D341Med (cell line): ENCODE data around the gene FRYL.

Experiments
- DNase-seq: peaks from one replicate; pipeline ENCODE4 v3.0.0; 2012; ENCODE audit warnings: low spot score

The FRYL gene

DNA sequence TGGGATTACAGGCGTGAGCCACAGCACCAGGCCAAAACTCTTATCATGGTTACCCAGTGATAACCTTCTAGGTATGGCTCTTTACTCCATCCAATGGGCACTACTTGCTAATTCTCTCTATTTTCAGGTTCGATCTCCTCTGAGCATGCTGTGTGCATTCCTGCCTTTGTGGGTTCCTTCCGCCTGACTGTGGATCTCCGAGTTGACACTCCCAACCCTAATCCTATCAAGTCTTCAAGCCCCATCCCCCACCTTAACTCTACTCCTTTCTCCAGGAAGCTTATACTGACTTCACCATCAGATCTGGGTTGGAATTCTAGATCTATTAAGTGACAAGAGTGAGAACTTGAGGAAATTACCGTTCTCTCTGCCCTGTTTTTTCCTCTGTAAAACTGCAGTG lies 225.5 kb downstream of the FRYL start:
- DNase-seq, result no peak

- no peak for DNase-seq
Measured at GRCh38 chr4:48553720-48554119, 226.4 kb downstream of the FRYL start.

- peak; percentile 35 for DNase-seq
Measured at GRCh38 chr4:48546336-48546735, 233.7 kb downstream of the FRYL start.

DNA sequence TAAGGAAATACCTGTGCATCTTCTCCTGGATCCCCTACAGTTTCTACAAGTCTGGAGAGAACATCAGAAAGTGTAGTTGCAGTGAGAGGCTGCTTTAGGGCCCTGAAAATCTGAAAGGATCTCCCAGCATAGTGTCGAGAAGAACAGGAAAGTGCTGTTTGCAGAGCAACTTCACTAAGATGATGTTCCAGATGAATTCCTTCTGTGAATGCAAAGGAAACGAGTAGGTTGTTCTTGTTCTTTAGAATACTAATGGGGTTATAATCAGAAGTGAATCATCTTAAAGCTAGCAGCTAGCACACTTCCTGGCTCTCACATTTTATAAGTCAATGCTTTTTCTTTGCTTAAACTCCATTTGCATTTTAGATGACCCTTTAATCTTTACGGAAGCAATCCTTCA lies 236.3 kb downstream of the FRYL start:
- DNase-seq, result no peak

DNA sequence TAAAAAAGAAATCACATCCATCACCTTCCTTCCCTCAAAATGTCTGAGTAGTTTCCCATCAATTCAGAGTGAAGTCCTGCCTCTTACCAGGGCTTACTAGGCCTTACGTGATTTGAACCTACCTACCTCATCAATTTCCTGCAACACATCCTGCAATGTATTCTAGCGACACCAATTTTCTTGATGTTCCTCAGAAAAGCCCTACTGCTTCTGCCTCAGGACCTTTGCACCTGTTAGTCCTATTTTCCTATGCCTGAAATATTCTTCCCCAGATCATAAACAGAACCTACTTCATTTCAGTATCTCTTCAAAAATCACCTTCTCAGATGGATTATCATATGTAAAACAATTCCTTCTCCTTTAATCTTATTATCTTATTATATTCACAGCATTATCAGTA lies 237.2 kb downstream of the FRYL start:
- DNase-seq, result no peak

DNA sequence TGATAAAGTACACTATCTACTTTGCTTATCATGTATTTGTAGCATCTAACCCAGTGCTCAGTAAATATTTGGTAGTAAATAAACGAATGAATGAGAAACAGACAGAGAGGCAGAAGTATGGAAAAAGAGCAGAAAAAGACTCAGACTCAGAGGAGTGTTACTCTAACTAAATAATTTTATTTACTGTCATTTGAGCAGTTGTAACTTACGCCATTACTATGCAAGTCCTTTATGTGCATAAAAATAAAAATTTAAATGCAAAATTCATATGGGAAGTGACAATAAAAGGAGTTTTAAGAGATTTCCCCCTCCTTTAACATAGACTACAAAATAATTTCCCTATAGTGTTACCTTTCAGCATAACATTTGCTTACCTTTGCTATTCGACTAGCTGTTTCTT lies 240.5 kb downstream of the FRYL start:
- DNase-seq, result no peak

- no peak for DNase-seq
Measured at GRCh38 chr4:48538358-48538757, 241.7 kb downstream of the FRYL start.

GRCh38 chr4:48526406-48526805 lies 253.7 kb downstream of the FRYL start:
- no peak for DNase-seq

DNA sequence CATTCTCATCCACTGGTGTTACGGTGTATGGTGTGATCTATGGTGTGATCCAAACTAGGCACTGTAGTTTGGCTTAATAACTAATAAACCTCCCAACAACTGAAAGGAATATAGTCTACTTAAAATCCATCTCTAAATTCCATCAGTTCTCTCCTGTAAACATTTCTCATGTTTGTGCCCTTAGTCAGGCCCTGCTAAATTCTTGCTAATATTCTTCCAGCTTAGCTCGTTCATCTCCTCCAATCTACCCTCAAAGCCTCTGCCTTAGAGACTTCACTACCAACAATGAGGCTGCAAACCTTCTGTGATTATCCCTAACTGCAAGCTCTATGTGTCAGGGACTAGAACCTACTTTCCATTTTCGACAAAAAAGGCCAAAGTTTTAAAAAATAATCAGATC lies 261.9 kb downstream of the FRYL start:
- DNase-seq, result no peak

GRCh38 chr4:48509543-48509942 lies 270.5 kb downstream of the FRYL start:
- no peak for DNase-seq

DNA sequence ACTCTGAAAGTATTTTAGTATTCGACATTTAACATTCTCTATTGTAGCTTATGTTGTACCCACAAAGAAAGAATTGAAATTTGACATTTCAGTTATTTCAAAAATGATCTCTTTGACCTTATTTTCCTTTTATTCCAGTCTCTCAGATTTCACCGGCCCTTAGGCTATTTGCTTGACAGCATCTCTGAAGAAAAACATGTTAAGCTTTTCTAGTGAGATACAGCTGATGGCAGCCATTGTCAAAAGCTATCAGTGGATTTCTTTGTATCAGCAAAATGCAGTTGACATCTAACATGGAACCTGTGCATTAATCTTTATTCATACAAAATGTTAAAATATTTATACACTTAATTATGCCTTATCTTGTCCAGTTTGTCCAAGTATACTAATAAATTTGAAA lies 273.4 kb downstream of the FRYL start:
- no peak for DNase-seq

GRCh38 chr4:48504352-48504751 lies 275.7 kb downstream of the FRYL start:
- DNase-seq, result no peak

DNA sequence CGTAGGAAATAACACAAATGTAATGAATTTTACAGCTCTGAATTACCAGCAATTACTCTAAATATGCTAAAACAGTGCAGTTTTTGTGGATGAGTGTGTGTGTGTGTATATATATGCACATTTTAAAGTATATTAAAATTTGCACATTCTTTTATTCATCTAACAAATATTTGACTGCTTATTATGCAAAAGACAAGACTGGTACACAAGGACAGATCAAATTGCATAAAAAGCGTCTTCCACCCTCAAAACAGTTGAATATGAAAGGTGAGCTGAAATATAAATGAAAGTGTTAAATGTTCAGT lies 276.1 kb downstream of the FRYL start:
- no peak for DNase-seq

DNA sequence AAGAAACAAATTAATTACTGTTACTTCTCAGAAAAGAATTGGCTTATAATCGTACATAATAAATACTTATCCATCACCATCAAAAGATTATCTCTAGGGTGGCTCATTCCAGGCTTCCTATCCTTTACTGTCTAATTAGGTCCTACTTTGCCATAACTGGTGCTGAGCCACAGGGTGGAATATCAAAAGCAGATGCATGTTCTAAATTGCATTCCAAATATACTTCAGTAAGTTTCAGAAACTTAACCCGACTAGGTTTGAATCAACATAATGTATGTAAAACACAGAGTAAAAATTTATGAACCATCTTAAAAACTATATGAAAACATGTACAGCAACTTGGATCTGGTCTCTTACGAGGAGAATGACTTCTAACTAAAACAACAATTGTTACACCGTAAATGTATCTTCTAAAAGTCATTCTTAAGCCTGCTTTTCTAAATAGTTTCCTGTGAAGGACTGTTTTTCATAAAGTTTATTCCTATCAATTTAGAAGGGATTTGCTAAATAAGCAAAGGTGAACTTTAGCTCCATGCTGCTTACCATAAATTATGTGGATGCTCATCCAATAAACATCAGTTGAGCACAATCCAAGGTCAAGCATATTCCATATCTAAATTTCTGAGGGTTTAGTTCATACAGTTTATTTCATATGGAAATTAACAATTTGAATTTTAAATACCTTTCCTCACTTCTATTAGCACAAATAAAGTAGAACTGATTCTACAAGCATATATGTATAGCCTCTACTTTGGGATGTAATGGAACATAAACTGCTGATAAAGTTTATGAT lies 276.6 kb downstream of the FRYL start:
- DNase-seq, result no peak

GRCh38 chr4:48499551-48500066 lies 280.5 kb downstream of the FRYL start:
- DNase-seq, result no peak

DNA sequence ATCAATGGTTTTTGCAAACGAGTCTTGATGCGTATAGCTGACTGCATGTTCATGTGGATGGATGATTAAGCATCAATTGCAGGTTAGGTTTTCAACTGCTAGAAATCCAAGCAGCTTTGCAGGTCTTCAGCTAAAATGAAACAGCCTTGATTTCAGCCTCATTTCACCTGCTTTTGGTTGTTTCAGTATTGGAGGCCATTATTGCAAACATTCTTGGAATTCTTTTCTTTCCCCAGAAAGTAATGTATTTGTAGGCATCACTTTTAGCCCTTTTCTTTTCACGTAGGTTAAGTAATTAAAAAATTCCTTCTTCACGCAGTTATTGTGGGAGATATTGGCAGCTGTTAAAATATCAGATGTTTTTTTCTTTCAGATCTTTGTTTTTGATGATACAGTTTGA lies 281.2 kb downstream of the FRYL start:
- no peak for DNase-seq

GRCh38 chr4:48495941-48496340 lies 284.1 kb downstream of the FRYL start:
- no peak for DNase-seq

- DNase-seq, result no peak
Measured at GRCh38 chr4:48493452-48494100, 286.5 kb downstream of the FRYL start.

DNA sequence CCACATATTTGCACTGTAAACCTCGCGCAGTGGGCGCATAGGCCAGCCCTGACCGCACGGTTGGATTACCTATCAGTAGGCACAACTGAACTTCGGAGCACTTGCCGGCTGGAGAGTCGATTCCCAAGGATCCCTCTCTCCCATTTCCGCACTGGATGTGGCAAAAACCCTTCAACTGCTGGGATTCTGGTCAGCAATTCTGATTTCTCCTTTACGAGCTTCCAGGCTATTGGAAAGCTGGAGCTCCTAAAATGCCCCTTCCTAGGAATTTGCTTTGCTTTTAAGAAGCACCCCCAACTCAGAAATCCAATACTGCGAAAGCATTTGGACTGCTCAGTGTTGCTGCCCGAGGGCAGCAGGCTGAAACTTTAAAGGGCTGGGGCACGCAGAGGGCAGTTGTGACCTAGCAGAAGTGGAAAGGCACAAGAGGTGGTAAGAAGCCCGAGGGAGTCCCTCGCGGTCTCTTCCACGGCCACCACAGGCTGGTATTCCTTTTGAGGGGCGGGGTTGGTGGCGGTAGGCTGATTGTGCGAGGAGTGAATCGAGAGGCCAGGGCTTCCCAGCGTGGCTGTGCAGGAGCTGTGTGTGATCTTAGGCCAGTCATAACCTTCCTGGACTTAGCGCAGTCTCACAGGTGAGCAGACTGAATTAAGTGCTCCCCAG lies 288.4 kb downstream of the FRYL start:
- DNase-seq, result no peak

GRCh38 chr4:48490680-48491513 lies 289.2 kb downstream of the FRYL start:
- peak; percentile 30 for DNase-seq

DNA sequence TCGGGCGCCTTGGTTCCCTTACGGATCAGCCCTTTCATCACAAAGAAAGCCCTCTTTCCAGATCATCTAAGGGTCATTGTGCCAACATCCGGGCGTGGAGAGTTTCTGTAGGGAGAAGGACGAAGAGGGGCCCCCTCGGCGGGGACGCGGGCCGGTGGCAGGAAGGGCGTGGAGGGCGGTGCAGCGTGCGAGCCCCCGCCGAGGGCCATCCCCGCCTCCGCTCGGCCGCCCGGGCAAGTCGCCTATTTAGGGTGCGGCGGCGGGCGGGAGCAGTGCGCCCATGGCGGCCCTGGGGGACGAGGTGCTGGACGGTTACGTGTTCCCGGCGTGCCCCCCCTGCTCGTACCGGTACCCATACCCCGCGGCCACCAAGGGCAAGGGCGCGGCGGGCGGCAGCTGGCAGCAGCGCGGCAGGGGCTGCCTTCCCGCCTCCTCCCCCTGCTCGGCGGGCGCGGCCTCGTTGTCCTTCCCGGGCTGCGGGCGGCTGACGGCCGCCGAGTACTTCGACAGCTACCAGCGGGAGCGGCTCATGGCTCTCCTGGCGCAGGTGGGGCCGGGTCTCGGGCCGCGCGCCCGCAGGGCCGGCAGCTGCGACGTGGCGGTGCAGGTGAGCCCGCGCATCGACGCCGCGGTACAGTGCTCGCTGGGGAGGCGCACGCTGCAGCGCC lies 289.9 kb downstream of the FRYL start, which contains the start of gene ZAR1:
Gene ZAR1, plus strand, starts transcription at position 241 of the 668 bp plus-strand sequence. Its CDS starts 40 bp downstream, at position 281.
- DNase-seq, result peak; percentile 32

GRCh38 chr4:48489683-48490011 lies 290.4 kb downstream of the FRYL start:
- DNase-seq, result no peak
